Endothelial cell of umbilical vein (primary cell): ENCODE results near the gene SCRN3.

Experiments
- EZH2 ChIP-seq: IDR thresholded peaks from 2 replicates; pipeline ENCODE4 v1.6.1; 2012; ENCODE audit warnings: borderline replicate concordance, low read depth, mild to moderate bottlenecking, moderate library complexity, low read length, inconsistent platforms; ENCODE audit not compliant: severe bottlenecking
- FOS ChIP-seq: IDR thresholded peaks from 2 replicates; pipeline ENCODE4 v1.6.1; 2011; ENCODE audit warnings: mild to moderate bottlenecking, low read length, moderate library complexity, borderline replicate concordance; ENCODE audit not compliant: insufficient read depth
- GATA2 ChIP-seq: IDR thresholded peaks from 2 replicates; pipeline ENCODE4 v1.7.0; 2011; ENCODE audit warnings: low read depth, mild to moderate bottlenecking, moderate library complexity, mixed read lengths, low read length; ENCODE audit not compliant: insufficient read length, insufficient read depth
- JUN ChIP-seq: IDR thresholded peaks from 2 replicates; pipeline ENCODE4 v1.6.1; 2011; ENCODE audit warnings: borderline replicate concordance, low read depth; ENCODE audit not compliant: insufficient read length, insufficient read depth
- MYC ChIP-seq: IDR thresholded peaks from one replicate; pipeline ENCODE4 v1.6.1; 2011; ENCODE audit warnings: mild to moderate bottlenecking, low read depth, low read length
- POLR2A ChIP-seq: IDR thresholded peaks from 2 replicates; pipeline ENCODE4 v1.6.1; 2012; ENCODE audit warnings: low read depth, mild to moderate bottlenecking, control low read depth, low read length
- POLR2AphosphoS5 ChIP-seq: IDR thresholded peaks from 2 replicates; pipeline ENCODE4 v1.6.1; 2012; ENCODE audit warnings: low read depth, mild to moderate bottlenecking, control low read depth, low read length, moderate library complexity; ENCODE audit not compliant: insufficient read depth
- TF ChIP-seq, protein P1 (sequence below), 2 donors: IDR thresholded peaks; 1 replicate in 1 of 2; 2 replicates in 1 of 2; pipeline ENCODE4 v1.5.1; 2011; ENCODE audit warnings: low read length in 2 of 2, mild to moderate bottlenecking in 2 of 2, moderate library complexity in 2 of 2, control low read depth in 1 of 2, inconsistent platforms in 1 of 2, low read depth in 1 of 2; ENCODE audit not compliant: insufficient read depth in 1 of 2; ENCODE audit errors: extremely low read depth in 1 of 2
- TF ChIP-seq, protein P2 (sequence below): IDR thresholded peaks from 2 replicates; pipeline ENCODE4 v1.6.1; 2011; ENCODE audit not compliant: insufficient read depth, insufficient read length

DNA sequence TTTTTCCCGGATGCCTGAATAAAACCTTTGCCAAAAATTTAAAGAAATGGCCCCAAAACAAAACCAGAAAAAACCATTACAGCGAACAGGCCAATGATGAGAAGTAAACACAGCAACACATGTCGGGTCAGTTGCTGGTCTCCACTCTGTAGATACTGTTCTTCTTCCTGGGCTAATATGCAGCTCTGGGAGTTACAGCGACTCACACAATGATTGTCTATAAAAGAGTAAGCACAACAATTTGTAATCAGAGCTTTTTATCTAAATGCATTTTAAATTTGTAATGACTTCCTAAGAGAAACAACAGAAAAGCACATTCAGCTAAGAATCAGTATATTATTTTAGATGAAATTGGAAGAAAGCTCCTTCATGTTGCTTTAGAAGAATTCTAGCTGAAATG, 51.0 kb downstream of the SCRN3 start:
- TF ChIP-seq, protein P1, sequence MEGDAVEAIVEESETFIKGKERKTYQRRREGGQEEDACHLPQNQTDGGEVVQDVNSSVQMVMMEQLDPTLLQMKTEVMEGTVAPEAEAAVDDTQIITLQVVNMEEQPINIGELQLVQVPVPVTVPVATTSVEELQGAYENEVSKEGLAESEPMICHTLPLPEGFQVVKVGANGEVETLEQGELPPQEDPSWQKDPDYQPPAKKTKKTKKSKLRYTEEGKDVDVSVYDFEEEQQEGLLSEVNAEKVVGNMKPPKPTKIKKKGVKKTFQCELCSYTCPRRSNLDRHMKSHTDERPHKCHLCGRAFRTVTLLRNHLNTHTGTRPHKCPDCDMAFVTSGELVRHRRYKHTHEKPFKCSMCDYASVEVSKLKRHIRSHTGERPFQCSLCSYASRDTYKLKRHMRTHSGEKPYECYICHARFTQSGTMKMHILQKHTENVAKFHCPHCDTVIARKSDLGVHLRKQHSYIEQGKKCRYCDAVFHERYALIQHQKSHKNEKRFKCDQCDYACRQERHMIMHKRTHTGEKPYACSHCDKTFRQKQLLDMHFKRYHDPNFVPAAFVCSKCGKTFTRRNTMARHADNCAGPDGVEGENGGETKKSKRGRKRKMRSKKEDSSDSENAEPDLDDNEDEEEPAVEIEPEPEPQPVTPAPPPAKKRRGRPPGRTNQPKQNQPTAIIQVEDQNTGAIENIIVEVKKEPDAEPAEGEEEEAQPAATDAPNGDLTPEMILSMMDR (IDR thresholded peaks at IDR 0.05; ENCODE audit: extremely low read depth in 1 of 2, insufficient read depth in 1 of 2, low read depth in 1 of 2, low read length in 2 of 2): no peak
- TF ChIP-seq EZH2 (no peak), GATA2 (no peak), POLR2AphosphoS5 (no peak), POLR2A (no peak), FOS (no peak), MYC (no peak), JUN (no peak)
- TF ChIP-seq, protein P2, sequence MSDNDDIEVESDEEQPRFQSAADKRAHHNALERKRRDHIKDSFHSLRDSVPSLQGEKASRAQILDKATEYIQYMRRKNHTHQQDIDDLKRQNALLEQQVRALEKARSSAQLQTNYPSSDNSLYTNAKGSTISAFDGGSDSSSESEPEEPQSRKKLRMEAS: no peak
